ENCODE data around the gene UNC5C. TPM values are rescaled to one million over a fixed set of nuclear protein-coding genes. Genes with fewer than 3 reads are reported as not detected.

Gene UNC5C
- total RNA-seq, 1 experiment from 2014 or later, result 8.2 TPM

- no peak overlapping the region for H3K4me3 ChIP-seq (ENCODE audit: low read depth in 2 of 2, low read length in 2 of 2)
- in situ Hi-C loops (cut with HindIII; ENCODE audit: low pct_unique_long_range_greater_than_20kb, low sequenced_read_pairs), result no loop called here
- BruUV-seq (replicated peaks), result no TSS peak
- POLR2A ChIA-PET, result no interaction called here
- TF ChIP-seq REST (IDR thresholded peaks at IDR 0.05; ENCODE audit: insufficient read depth in 1 of 2, low read depth in 2 of 2, low read length in 1 of 2) (no peak), TCF7L2 (IDR thresholded peaks at IDR 0.05; ENCODE audit: low read depth, low read length) (no peak), POLR2AphosphoS5 (IDR thresholded peaks at IDR 0.05; ENCODE audit: low read depth, low read length) (no peak), CTCF (IDR thresholded peaks at IDR 0.05) (no peak), SIN3A (IDR thresholded peaks at IDR 0.05; ENCODE audit: borderline replicate concordance, insufficient read depth, low read depth, low read length) (no peak)
- H3K36me3 ChIP-seq (ENCODE audit: control insufficient read depth, insufficient read depth, low read length), result no peaks in the 10 kb centered on the region
- no peaks in the 10 kb centered on the region for H3K4me1 ChIP-seq (ENCODE audit: control insufficient read depth, insufficient read depth, low read length)
- no peak for DNase-seq (ENCODE audit: low read depth, low spot score)
- H3K27me3 ChIP-seq (ENCODE audit: control insufficient read depth, insufficient read depth, low read length), result no peaks in the 10 kb centered on the region
- H3K9me3 ChIP-seq (ENCODE audit: control insufficient read depth, insufficient read depth, low read depth, low read length), result no peaks in the 10 kb centered on the region
- intact Hi-C loops (cut with micrococcal nuclease; ENCODE audit: unreplicated experiment), result no loop called here
- CTCF ChIA-PET, result no interaction called here
- H3K27ac ChIP-seq (ENCODE audit: low read length), result no peak overlapping the region
- no peak for ATAC-seq
These were observed 42.5 kb upstream of the UNC5C start for GRCh38 chr4:95591278-95591677.

GRCh38 chr4:95590615-95591014 lies 41.8 kb upstream of the UNC5C start:
- DNase-seq (ENCODE audit: low read depth, low spot score), result no peak

More at GRCh38 chr4:95590615-95591014, 41.8 kb upstream of the UNC5C start:
- H3K27ac ChIP-seq (ENCODE audit: low read length), result no peak overlapping the region
- intact Hi-C loops (cut with micrococcal nuclease; ENCODE audit: unreplicated experiment), result no loop called here
- no peak for TF ChIP-seq SIN3A (IDR thresholded peaks at IDR 0.05; ENCODE audit: borderline replicate concordance, insufficient read depth, low read depth, low read length)
- TF ChIP-seq REST (IDR thresholded peaks at IDR 0.05; ENCODE audit: insufficient read depth in 1 of 2, low read depth in 2 of 2, low read length in 1 of 2), result peak in 1 of 2 experiments; percentile 62; a peak in 2 of 4 replicates
- no peaks in the 10 kb centered on the region for H3K36me3 ChIP-seq (ENCODE audit: control insufficient read depth, insufficient read depth, low read length)
- H3K9me3 ChIP-seq (ENCODE audit: control insufficient read depth, insufficient read depth, low read depth, low read length), result no peaks in the 10 kb centered on the region
- ChIA-PET POLR2A (no interaction called here), CTCF (no interaction called here)
- in situ Hi-C loops (cut with HindIII; ENCODE audit: low pct_unique_long_range_greater_than_20kb, low sequenced_read_pairs), result no loop called here
- no peaks in the 10 kb centered on the region for H3K4me1 ChIP-seq (ENCODE audit: control insufficient read depth, insufficient read depth, low read length)
- H3K27me3 ChIP-seq (ENCODE audit: control insufficient read depth, insufficient read depth, low read length), result no peaks in the 10 kb centered on the region
- no peak for ATAC-seq
- no TSS peak for BruUV-seq (replicated peaks)
- no peak overlapping the region for H3K4me3 ChIP-seq (ENCODE audit: low read depth in 2 of 2, low read length in 2 of 2)

All from Panc1 (cell line).